ELF-1 (cell line): ENCODE results near the gene FOXK2.
"Not testable (repeated sequence)": the region's sequence is repeated elsewhere in the genome, so short reads cannot be mapped to it uniquely, and the experiment has no call there.

Experiments used
- DNase-seq: peaks from one replicate; pipeline ENCODE4 v3.0.0-alpha.2; 2016; ENCODE audit warnings: low read depth, low spot score

FOXK2 gene

GRCh38 chr17:82563745-82564144, 44.2 kb downstream of the FOXK2 start:
- not testable (repeated sequence) for DNase-seq

GRCh38 chr17:82564241-82564640, 44.7 kb downstream of the FOXK2 start:
- DNase-seq: no peak

GRCh38 chr17:82565551-82565950, 46.0 kb downstream of the FOXK2 start:
- no peak for DNase-seq

GRCh38 chr17:82566129-82566960, 46.8 kb downstream of the FOXK2 start:
- no peak for DNase-seq

GRCh38 chr17:82567286-82567685, 47.8 kb downstream of the FOXK2 start:
- no peak for DNase-seq

GRCh38 chr17:82568997-82569393, 49.5 kb downstream of the FOXK2 start:
- no peak for DNase-seq

- DNase-seq: no peak
Measured at GRCh38 chr17:82569621-82570020, 50.1 kb downstream of the FOXK2 start.

- no peak for DNase-seq
Measured at GRCh38 chr17:82570277-82570676, 50.7 kb downstream of the FOXK2 start.

GRCh38 chr17:82571855-82572254, 52.3 kb downstream of the FOXK2 start:
- no peak for DNase-seq

- DNase-seq: no peak
Measured at GRCh38 chr17:82574041-82574440, 54.5 kb downstream of the FOXK2 start.

- DNase-seq: not testable (repeated sequence)
Measured at GRCh38 chr17:82575581-82576221, 56.2 kb downstream of the FOXK2 start.

GRCh38 chr17:82577300-82577699, 57.8 kb downstream of the FOXK2 start:
- DNase-seq: no peak

GRCh38 chr17:82579969-82580368, 60.4 kb downstream of the FOXK2 start:
- not testable (repeated sequence) for DNase-seq

- no peak for DNase-seq
Measured at GRCh38 chr17:82582213-82582612, 62.7 kb downstream of the FOXK2 start.

- DNase-seq: no peak
Measured at GRCh38 chr17:82582709-82583108, 63.2 kb downstream of the FOXK2 start.

GRCh38 chr17:82583720-82584234, 64.2 kb downstream of the FOXK2 start:
- DNase-seq: no peak

- not testable (repeated sequence) for DNase-seq
Measured at GRCh38 chr17:82585935-82586575, 66.5 kb downstream of the FOXK2 start.

- no peak for DNase-seq
Measured at GRCh38 chr17:82586576-82587233, 67.2 kb downstream of the FOXK2 start.

- no peak for DNase-seq
Measured at GRCh38 chr17:82587234-82588086, 67.9 kb downstream of the FOXK2 start.

- DNase-seq: no peak
Measured at GRCh38 chr17:82588266-82589175, 69.0 kb downstream of the FOXK2 start.
